ENCODE measurements around the gene RABL3.

- TF ChIP-seq CTCF (IDR thresholded peaks at IDR 0.05) (no peak), POLR2A (IDR thresholded peaks at IDR 0.05) (no peak), POLR2AphosphoS5 (IDR thresholded peaks at IDR 0.05) (no peak)
Measured at GRCh38 chr3:120730576-120731542, 11.5 kb downstream of the RABL3 start.

Measured in sigmoid colon (tissue), 4 donors.